Type B pancreatic cell (in vitro differentiated cells): ENCODE measurements around the gene ATP5PB. TPM values are rescaled to one million over a fixed set of nuclear protein-coding genes. Genes with fewer than 3 reads are reported as not detected.

Source experiments
- DNase-seq: peaks from one replicate; pipeline ENCODE4 v3.0.0; 2021; ENCODE audit warnings: mixed read lengths; ENCODE audit not compliant: unreplicated experiment; ENCODE audit errors: extremely low spot score
- H3K27ac Mint-ChIP-seq: 2 replicates; pipeline ENCODE4 v1.8.0; 2021; ENCODE audit warnings: mild to moderate bottlenecking, mixed read lengths
- H3K27me3 Mint-ChIP-seq: 2 replicates; pipeline ENCODE4 v1.8.0; 2021; ENCODE audit warnings: mixed read lengths
- H3K36me3 Mint-ChIP-seq: 2 replicates; pipeline ENCODE4 v1.8.0; 2021; ENCODE audit warnings: mixed read lengths
- H3K4me1 Mint-ChIP-seq: one replicate; pipeline ENCODE4 v1.8.0; 2021; ENCODE audit warnings: mixed read lengths; ENCODE audit not compliant: unreplicated experiment
- H3K4me3 Mint-ChIP-seq: 2 replicates; pipeline ENCODE4 v1.8.0; 2021; ENCODE audit warnings: mild to moderate bottlenecking, mixed read lengths
- H3K9me3 Mint-ChIP-seq: 2 replicates; pipeline ENCODE4 v1.8.0; 2021; ENCODE audit warnings: mixed read lengths
- CTCF ChIP-seq: fragments of 200-600 bp; sonication (generic); conservative IDR thresholded peaks from 2 replicates; pipeline ENCODE4 v1.5.0; 2021; ENCODE audit warnings: antibody characterized with exemption, mild to moderate bottlenecking
- total RNA-seq: library from RNA; stranded (reverse); gene quantifications from 2 replicates; pipeline ENCODE4 v1.2.1, GENCODE V29; 2021; ENCODE audit warnings: low replicate concordance

ATP5PB gene
- total RNA-seq, 1 donor from 2014 or later: 242 TPM

DNA sequence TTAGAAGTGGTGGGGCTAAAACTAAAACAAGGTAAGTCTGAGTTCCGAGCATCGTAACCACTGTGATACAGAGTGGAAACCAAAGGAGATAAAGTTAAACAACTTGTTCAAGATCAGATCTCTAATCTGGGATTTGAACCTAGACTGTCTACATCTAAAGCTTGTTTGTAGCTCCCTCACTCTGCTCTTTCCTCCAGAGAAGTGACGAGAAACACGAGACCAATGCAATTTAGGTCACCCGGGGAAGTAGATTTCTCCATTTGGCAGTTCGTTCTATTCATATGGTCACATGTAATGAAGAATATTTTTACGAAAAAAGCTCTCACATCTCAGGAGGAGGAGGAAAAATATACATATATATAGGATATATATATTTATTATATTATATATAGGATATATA, 52.4 kb downstream of the ATP5PB start:
- Mint-ChIP-seq H3K27me3 (peaks cover 26% of the 10 kb centered on the region), H3K4me3 (no peak overlapping the region), H3K4me1 (no peaks in the 10 kb centered on the region), H3K36me3 (no peaks in the 10 kb centered on the region), H3K9me3 (no peaks in the 10 kb centered on the region), H3K27ac (no peak overlapping the region)
- no peak for TF ChIP-seq CTCF
- DNase-seq: no peak

DNA sequence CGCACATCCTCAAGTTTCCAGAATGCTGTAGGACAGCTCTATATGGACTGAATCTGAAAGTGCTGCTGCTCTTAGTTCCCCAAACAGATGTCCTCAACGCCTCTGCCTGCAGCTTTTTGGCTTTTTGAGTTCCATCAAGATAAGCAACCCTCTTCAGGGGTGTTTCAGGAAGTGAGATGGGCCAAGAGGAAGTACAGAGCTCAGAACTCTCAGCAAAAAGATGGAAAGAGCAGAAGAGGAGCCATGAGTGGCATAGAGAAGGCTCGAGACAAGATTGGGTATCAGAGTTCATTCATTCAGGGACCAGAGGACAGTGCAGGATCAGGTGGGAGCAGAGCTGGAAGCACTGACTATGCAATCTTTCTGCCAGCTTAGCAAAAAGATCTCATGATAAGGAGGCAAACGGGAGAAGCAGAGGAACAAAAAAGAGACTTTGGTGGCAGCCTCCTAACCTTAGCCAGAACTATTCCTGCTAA, 54.4 kb downstream of the ATP5PB start, which contains the start of the genes ADORA3 and TMIGD3:
TSS of gene ADORA3 (minus strand) at position 49 of the 476 bp plus-strand sequence. CDS start 279 bp downstream, outside the sequence.
TSS of gene TMIGD3 (minus strand) at position 49 of the 476 bp plus-strand sequence. CDS start 279 bp downstream, outside the sequence.
- no peak within 1 kb of the TSS for H3K27ac Mint-ChIP-seq

DNA sequence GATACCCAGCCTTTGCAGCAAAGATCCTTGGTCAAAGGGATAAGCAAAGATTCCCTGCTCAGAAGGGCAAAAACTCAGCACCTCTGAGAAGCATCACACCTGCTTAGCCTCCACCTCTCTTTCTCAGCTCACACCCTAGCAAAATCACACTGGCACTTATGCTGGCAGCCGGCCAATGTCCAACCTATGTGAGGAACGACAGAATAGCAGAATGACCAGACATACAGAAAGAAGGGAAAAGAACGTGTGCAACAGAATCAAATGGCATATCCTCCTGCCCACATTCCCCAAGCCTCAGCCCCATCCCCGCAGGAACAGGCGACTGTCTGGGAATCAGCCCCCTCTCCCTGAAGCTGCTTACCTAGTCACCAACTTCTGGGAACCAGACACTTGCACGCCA, 54.8 kb downstream of the ATP5PB start:
- Mint-ChIP-seq H3K4me1 (peaks cover 6% of the 10 kb centered on the region), H3K27me3 (peaks cover 22% of the 10 kb centered on the region), H3K4me3 (no peak overlapping the region), H3K36me3 (no peaks in the 10 kb centered on the region), H3K9me3 (no peaks in the 10 kb centered on the region), H3K27ac (no peak overlapping the region)
- no peak for DNase-seq
- no peak for TF ChIP-seq CTCF

More for the DNA sequence above, 54.4 kb downstream of the ATP5PB start, which contains the start of the genes ADORA3 and TMIGD3:
- no peaks in the 10 kb centered on the region for H3K9me3 Mint-ChIP-seq
- no peak for TF ChIP-seq CTCF
- DNase-seq: no peak
- H3K4me1 Mint-ChIP-seq: peaks cover 6% of the 10 kb centered on the region
- H3K4me3 Mint-ChIP-seq: no peak within 1 kb of the TSS
- H3K27me3 Mint-ChIP-seq: peaks cover 22% of the 10 kb centered on the region
- no peaks in the 10 kb centered on the region for H3K36me3 Mint-ChIP-seq

GRCh38 chr1:111505641-111506119, 56.4 kb downstream of the ATP5PB start:
- TF ChIP-seq CTCF: no peak
- no peaks in the 10 kb centered on the region for H3K36me3 Mint-ChIP-seq
- peaks cover 15% of the 10 kb centered on the region for H3K27me3 Mint-ChIP-seq
- no peaks in the 10 kb centered on the region for H3K9me3 Mint-ChIP-seq
- peaks cover 6% of the 10 kb centered on the region for H3K4me1 Mint-ChIP-seq
- H3K4me3 Mint-ChIP-seq: no peak overlapping the region
- H3K27ac Mint-ChIP-seq: no peak overlapping the region
- DNase-seq: no peak

GRCh38 chr1:111506561-111506960, 57.3 kb downstream of the ATP5PB start:
- DNase-seq: no peak
- peaks cover 8% of the 10 kb centered on the region for H3K27me3 Mint-ChIP-seq
- H3K4me3 Mint-ChIP-seq: no peak overlapping the region
- H3K4me1 Mint-ChIP-seq: peaks cover 6% of the 10 kb centered on the region
- no peaks in the 10 kb centered on the region for H3K9me3 Mint-ChIP-seq
- no peaks in the 10 kb centered on the region for H3K36me3 Mint-ChIP-seq
- no peak for TF ChIP-seq CTCF
- H3K27ac Mint-ChIP-seq: no peak overlapping the region
